HG03196 (cell line): ENCODE results near the gene PTPMT1.

Experiments used
- ATAC-seq: cut with Tn5 transposase; IDR thresholded peaks from one replicate; pipeline ENCODE4 v1.9.1; 2021; ENCODE audit not compliant: unreplicated experiment

The PTPMT1 gene

DNA sequence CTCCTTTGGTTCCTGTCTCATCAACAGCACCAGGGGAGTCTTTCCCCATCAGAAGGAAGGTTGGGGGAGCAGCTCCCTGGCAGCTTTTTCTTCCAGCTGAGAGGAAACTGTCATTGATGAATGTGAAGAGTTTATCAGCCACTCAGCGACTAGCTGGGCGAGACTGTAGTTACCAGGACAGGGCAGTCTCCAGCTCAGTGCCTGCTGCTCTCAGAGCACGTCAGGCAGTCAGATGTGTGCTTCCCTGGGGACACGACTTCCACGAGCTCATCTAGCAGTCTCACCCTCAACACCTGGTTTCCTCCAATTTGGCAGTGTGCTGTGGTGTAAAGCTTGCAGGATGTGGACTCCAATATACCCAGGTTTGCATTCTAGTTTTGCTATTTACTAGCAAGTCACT, 41.3 kb downstream of the PTPMT1 start:
- no peak for ATAC-seq

DNA sequence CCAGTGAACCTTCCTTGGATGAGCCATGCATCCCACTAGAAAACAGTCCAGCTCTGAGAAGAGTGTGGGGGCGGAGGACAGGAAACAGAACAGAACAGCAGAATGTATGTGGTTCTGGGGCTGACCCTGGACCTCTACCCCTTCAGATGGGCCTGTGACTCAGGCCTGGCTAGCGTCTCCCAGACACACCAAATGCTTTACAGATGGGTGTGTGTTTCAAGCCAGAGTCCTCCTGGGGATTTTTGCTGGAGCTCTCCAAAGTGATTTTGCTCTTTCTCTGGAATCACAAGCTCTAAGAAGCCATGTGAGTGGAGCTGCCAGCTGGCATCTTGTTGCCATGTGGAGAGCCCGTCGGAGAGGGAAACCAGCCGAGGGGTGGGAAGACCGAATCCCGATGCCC, 42.0 kb downstream of the PTPMT1 start:
- no peak for ATAC-seq

DNA sequence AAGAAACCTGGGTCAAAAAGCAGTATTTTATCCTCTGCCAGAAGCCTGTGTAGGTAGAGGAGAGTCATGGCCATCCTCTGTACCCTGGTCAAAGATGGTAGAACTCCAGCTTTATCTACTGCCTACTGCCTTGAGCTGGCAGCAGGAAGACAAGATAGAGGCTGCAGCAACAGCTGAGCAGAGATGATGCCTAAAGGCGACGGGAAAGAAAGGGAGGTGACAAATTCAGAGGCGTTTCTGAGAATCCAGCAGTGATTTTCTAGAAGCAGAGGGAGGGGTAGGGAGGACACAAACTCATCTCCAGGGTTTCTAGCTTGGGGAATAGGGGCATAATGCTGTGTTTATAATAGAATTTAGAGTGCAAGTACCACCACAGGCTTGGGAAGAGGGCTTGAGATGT, 44.3 kb downstream of the PTPMT1 start:
- ATAC-seq, result no peak

DNA sequence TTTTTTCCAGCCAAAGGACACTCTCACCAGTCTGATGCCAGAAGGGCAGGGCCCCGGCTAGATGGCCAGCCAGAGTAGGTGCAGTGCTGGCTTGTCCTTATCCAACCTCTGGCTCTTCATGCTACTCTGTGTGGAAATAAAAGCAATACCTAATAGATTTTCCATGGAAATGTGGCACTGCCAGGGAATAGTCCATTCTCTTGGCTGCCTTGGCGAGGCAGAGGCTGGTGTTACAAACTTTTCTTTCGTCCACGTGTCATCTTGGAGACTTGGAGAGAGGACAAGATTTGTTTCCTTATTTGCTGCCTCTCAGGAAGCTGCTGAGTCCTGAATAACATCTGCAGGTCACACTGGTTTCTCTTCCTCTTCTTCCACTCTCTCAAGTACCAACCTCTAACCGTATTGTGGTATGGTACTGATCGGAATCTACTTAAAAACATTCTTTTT, 46.0 kb downstream of the PTPMT1 start:
- ATAC-seq, result peak; percentile 76

DNA sequence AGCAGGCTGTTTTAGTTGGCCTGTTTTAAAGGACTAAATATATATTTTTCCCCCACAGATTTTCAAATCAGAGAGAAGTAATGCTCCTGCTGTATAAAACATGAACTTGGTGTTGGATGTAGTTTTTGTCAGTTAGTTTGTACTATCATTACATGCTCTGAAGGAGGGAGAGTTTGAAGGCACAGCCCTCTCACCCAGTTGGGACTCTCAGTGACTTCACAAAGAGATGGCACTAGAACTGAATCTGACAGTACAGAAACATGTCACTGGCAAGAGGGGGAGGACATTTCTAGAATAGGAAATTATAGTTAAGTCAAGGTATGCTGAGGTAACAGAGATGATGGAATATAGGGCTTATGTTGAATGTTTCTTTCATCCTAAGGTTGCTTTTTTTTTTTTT, 49.9 kb downstream of the PTPMT1 start:
- ATAC-seq, result no peak

DNA sequence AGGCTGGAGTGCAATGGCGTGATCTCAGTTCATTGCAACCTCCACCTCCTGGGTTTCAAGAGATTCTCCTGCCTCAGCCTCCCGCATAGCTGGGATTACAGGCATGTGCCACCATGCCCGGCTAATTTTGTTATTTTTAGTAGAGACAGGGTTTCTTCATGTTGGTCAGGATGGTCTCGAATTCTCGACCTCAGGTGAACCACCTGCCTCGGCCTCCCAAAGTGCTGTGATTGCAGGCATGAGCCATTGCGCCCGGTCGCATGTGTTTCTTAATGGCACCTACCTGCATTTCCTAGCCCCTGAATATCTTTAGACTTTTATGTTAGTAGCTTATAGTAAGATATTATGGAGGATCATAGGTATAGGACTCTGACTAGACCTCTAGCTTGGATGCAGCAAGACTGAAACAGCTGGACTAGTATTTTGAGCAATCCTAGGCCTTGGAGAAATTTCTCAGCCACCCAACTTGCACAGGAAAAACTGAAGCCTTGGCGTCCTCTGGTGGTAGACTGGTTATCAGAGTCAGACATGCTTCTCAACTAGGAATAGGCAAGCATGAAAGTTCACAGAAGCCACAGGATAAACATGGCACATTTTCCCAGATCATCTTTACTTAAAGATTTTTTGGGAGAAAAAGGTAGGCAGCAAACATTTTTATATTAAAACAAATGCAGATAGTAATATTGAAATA, 51.5 kb downstream of the PTPMT1 start:
- no peak for ATAC-seq

DNA sequence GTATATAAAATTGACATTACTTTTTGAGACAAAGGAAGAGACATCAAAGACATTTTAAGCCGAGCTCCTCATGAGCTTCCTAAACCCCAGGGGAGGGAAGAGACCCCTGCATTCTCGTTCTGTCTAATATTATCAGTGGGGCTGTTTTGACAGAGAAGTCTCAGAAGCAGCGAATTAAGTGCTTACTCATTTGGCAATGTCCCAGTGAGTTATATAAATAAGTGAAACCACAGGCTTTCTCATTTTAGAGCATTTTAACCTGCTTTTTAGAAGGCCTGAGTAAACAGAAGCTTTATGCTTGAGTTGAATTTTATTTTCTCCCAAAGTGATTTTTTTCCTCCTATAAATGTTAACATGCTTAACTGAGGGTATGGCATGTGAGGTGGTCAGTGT, 52.0 kb downstream of the PTPMT1 start:
- no peak for ATAC-seq

DNA sequence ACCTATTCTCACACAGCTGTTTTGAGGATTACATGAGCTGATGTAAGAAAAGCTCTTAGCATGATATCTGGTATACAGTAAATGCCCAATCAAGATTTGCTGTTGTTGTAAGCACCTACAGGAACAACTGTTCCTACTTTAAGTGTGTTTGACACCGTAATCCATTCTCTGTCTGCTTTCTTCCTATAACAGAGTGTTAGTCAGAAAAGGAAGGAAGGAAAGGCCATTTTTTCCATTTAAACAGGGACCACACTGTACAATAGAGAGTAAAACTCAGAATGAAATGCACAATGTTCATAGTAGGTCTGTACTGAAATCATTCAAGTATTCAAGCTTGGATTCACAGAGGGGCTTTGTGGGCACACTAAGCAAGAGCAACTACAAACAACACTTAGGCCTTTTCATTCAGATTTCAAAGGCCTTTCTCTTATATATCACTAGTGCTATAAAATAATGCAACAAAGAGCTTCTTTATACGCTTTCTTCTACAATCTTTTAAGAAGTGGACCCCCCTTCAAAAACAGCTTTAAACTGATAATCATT, 55.5 kb downstream of the PTPMT1 start:
- ATAC-seq, result no peak
